Measurements from ENCODE around the gene RLBP1.

RLBP1 gene

DNA sequence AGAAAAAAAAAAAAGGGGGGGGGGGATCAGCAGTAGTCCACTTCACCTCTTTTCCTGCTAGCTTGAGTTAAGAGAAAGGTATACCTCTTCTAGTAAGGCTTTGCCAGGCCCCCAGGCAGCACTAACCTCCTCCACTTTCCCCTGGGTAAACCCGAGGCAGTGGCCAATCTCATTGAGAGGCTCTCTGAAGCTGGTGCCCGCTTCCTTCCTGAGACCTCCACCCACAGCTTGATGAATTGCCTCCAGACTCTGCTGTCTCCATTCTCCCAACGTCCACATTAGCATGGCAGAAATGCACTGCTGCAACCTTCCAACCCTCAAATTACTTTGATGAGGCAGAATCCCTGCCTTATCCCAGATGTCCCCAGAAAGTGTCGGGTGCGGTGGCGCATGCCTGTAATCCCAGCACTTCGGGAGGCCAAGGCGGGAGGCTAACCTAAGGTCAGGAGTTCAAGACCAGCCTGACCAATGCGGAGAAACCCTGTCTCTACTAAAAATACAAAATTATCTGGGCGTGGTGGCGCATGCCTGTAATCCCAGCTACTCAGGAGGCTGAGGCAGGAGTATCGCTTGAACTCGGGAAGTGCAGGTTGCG is 15.3 kb downstream of the RLBP1 start:
- no peak for DNase-seq

DNA sequence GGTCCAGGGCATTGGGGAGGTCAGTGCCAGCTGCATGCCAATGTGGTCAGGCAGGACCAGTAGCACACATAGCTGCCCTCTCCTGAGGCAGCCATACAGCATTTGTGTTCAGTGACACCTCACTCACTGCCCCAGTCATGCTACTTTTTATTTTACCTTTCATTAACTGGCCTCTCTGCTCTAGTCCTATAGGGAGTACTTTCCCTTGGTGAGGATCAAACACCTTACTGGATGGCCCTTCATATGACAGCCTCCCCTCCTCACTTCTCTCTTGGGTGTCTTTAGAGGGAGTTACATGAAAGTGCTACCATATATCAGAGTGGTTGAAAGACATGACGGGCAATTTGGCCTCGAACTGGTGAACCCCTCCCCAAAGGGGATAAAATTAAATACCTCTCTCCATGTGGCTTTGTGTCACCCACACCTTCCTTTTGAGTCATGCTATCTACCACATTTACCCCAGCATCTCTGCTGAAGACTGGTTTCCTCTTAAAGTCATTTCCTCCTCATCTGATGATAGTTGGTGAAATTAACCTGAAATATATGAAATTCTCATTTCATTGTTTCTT is 17.6 kb downstream of the RLBP1 start:
- no peak for DNase-seq

DNA sequence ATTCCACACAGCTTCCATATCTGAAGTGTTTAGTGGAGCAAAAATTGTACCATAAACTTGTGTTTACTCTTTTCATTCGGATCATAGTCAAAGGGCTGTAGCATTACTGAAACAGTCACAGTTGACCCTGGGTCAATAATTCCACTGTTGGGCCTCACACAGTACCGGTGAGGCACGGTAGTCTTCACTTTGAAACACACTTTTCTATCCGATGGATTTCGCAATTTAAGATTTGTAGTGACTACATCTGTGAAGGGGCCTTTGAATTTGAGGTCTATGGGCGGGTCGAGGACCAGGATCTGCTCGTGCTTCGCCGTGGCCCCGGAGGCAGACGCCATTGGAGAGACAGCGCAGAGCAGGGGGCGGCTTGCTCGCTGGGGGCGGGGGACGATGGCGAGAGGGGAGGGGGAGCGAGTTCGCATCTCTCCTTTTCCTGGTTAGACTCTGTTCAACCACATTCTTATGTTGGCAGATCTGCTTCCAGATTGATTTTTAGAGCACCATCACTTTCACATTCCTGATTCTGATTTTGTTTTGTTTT is 19.8 kb downstream of the RLBP1 start:
- DNase-seq = no peak

DNA sequence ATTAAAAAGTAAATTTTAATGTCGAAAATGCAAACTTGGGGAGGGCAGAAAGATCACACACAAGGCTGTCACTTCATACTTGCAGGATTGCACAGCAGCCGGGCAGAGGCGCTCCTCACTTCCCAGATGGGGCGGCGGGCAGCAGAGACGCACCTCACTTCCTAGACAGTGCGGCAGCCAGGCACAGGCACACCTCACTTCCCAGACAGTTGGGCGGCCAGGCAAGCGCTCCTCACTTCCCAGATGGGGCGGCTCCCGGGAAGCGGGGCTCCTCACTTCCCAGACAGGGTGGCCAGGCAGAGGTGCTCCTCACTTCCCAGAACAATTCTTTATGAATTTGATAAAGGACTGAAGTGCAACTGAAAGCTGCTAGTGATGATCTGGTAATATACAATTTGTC is 21.2 kb downstream of the RLBP1 start:
- no peak for DNase-seq

DNA sequence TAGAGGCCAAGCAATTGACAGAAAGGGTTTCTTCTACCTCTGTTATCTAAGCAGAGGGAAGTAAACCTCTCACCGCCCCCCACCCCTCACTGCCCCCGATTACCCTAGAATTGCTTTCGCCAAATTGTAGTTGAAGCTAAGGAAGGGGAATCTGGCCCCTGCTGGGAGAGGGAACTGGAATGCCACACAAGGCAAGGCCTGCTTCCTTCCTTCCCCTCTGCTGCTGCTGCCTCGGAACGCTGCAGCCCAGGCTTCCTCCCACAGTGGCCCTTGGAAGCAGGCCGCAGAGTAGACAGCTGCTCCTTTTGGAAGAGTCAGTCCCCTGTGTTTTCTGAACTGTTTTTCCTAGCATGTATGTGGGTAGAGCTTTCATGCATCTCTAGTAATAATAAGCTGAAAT is 21.6 kb downstream of the RLBP1 start:
- DNase-seq = no peak

DNA sequence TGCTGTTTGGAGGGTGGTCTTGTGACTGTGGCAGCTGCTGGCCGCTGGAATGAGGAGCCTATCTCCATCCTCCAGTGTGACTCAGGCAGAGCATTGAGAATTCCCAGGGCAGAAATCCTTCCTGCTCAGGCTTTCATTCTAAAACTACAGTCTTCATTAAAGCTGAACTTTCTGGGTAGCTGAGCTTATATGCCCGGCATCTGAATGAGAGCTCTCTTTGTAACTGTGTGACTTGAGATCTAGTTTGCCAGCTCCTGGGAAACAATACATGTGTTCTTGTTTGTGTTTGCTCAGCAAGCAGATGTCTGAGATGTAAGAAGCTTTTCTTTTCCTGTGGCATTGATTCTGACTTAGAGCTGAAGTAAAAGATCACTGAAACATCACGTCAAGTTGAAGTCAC is 22.4 kb downstream of the RLBP1 start:
- no peak for DNase-seq

DNA sequence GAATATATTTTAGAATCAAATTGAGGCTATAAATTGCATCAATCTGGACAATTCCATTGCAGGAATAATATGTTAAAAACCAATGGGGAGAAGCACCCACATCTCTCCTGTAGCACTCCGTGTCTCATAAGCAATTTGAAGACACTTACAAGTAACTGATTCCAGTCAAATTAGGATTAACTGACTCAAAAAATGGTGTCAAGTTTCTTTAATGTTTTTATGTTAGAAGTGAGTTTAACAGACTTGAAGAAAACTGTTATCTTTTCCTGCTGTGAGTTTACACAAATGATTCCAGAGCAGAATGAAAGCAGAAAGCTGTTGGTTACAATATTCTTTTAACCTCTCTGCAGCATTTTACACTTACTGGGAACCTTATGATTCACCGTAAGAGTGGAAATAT is 23.2 kb downstream of the RLBP1 start:
- DNase-seq = no peak

DNA sequence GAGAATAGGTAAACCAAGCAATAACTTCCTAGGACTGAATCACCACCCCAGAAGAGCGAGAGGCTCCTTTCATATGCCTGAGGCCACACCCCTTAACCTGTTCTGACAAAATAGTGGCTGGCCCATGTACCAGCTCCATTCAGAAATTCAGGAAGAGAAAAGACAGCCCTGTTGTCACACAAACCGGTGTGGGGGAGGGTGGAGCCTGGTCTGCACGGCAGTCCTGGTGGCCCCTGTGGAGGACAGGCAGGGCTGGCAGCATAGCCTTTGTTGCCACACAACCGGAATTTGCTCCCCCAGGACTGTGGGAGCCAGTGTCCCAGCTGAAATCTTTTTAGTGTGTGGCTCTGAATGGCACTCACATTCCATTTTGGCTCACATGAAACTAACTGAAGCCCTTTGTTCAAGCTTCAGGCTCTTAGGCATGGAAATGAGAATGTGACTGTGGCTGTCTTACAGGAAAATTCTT is 23.8 kb downstream of the RLBP1 start:
- DNase-seq = no peak

DNA sequence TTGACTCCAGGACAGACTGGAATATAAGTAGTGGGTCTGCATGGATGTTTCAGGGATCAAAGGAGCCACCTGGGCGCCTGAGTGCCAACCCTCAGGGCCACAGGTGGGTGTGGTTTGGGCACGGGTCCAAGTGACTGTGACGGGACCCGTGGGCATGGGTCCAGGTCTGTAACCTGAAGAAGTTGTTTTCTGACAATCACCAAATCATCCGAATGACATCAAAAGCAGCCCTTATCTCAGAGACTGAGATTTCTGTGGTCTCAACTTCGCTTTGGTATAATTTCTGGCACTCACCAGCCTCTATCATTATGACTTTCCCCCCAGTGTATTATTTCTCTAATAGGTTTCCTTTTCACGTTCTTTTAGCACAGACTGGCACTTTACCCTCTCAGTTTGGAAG is 24.4 kb downstream of the RLBP1 start:
- DNase-seq = no peak

DNA sequence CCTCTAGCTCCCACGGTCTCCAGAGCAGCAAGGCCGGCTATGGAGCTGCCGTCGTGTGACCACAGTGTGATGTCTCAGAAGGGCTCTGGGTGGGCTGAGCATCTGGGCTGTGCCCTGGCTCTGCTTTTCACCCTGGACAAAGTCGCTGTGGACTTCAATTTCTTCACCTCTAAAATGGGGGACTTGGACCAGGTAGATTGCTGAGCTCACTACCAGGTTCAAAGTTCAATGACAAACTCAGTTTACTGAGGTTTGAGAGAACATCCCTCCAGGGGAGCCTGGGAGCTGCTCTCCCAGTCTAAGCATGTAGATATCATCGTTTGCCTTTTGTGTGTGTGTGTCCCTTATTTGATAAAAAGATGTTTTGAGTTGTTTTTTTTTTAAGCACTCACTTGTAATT is 25.1 kb downstream of the RLBP1 start:
- DNase-seq = no peak

DNA sequence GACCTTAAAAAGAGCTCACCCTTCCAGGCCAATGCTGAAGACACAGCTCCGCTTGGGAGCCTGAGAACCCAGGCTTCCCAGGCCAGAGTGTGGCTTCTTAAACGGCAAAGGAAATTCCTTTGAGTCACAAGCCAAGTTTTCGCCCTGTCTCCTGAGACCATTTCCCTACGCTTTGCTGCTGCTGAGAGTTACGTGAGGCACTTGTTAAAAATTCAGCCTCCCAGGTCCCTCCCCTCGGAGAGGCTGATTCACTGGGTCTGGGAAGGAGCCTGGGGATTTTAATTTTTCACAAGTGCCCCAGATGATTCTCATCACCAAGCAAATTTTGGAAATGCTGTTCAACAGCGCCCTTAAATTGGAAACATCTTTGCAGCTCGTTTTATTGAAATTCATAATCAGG is 25.5 kb downstream of the RLBP1 start:
- DNase-seq = no peak

DNA sequence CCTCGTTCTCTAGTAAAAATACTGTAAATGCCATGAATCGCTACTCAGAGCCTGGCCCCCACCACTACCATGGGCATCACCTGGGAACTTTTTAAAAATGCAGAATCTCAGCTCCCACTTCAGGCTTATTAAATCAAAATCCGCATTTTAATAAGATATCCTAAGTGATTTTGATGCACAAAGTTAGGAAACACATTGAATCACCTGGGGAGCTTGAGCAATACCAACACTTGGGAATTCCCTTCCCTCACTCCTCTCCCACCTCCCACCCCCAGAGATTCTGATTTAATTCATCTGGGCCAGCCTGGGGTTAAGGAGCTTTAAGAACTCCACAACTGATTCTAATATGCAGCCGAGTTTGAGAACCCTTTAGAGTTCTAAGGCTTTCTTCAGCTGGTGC is 26.8 kb downstream of the RLBP1 start:
- no peak for DNase-seq

DNA sequence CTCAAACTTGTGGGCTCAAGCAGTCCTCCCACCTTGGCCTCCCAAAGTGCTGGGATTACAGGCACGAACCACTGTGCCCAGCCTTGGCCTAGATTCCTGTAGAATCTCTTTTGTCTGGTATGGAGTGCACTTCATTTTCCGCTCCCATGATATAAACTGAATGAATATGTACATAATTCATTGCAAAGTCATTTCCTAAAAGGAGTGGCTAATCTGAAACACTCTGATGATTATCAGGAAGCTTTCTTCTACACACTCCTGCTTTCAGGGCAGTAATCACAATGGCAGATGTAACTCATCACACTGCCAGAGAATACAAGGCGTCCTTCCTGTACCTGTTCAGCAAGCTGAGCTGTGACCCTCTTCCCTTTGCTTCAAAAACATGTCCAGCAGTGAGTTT is 28.6 kb downstream of the RLBP1 start:
- DNase-seq = no peak

DNA sequence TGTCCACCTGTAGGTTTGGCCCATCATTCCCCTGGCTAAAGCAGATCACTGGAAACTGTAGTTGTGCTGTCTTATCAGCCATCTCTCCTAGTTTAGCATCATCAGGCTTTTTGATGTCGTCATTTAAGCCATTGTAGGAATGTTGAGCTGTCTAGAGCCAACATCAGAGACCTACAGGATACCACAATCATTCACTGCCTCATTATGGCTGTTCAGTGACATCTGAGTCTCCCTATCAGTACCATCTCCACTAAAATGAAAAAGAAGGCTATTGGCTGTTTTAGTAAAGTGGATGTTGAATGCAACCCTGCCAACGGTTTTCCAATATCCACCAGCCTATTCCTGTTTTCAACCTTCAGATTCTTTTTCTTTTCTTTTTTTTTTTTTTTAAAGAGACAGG is 29.2 kb downstream of the RLBP1 start:
- DNase-seq = no peak

DNA sequence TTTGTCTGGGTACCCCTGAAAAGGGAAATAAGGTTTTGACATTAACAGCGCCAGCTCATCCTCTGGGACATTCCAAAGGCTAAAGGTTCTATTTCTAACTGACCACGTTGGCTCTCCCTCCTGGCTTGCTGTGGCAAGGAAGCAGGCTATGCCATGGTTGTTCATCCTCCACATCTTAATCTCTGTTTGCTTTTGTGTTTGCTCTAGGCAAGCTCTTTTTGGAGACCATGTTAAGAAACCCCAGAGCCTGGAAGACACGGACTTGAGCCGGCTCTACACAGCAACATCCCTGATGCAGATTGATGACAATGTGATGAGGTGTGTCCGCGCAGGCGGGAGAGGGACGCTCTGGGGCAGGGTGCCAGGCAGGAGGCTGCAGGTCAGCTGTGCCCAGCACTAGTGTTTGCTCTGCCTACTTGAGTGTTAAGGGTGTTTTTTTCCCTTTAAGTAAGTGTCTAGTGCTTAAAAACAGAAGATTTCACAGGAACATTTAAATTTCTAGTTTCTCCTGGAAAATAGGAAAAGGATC is 33.3 kb downstream of the RLBP1 start:
- DNase-seq = no peak

DNA sequence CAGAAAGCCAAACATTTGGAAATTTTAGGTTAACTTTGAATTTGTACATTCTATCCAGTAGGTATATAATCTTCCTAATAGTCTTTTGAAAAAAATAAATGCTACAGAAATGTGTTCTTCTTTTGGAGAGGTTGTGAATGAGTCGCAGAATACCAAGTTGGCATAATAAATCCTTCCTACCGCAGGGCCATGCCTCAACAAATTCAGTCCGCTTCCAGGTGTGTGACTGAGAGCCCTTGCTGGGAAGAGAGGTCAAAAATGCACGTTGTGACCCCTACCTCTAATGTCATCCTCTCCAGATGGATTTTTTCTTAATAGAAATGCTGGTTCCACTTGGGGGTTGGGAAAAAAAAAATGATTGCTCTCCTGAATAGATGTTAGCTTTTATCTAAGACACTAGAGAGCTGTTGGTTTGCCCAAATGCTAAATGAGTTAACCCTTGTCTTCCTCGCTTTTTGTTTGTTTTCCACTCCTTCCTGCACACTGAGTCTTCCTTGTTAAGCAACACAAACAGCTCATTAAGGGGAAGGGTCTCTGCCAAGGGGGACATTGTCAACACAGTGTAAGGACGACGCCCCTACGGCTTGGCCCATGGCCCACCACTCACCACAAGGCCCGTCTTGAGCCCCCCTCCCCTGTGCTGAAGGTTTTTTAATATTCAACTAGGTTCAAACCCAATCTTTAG is 33.9 kb downstream of the RLBP1 start:
- DNase-seq = no peak

DNA sequence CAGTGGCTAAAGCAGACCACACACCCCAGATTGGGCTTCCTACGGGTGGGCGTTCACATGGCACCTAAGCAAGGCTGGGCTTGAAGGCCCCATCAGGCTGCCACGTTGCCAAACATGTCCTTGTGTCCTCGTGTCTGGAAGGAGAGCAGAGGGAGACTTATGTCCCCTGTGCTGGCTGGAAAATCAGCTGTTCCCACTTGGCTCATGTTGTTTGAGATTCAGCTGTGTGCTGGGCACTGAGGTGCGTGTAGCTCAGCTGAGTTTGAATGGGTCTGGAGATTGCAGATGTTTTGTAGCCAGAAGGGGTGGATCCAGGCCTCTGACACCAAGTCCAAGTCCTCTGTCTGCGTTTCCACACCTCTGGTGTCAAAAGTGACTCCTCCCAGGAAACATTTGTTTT is 34.6 kb downstream of the RLBP1 start:
- no peak for DNase-seq

DNA sequence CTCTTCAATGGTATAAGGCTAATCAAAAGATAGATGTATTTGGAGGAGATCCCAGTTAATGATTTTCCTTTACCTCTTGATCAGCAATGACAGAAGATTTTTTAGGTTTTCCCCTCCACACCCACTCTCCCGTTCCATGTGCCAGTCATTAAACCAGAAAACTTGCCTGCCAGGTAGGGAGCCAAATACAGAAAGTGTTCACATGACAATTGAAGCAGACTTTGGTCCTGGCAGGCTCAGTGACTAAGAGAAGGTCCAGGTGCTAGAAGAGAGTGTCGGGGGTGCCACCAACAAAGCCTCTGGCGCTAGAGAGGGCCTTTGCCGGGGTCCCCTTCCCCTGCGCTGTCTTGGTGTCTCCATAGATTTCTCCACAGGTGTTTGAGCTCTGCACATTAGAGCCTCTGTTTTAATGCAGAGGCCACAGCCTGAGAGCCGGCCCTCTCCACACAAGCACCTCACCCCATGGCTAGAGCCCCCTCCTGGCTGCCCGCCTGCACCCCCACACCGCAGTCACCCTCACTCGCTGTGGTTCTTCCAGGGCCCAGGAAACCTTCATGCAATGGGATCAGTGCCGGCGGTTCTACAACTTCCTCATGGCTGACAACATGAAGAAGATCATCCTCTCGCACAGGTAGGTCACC is 36.4 kb downstream of the RLBP1 start:
- DNase-seq = no peak

DNA sequence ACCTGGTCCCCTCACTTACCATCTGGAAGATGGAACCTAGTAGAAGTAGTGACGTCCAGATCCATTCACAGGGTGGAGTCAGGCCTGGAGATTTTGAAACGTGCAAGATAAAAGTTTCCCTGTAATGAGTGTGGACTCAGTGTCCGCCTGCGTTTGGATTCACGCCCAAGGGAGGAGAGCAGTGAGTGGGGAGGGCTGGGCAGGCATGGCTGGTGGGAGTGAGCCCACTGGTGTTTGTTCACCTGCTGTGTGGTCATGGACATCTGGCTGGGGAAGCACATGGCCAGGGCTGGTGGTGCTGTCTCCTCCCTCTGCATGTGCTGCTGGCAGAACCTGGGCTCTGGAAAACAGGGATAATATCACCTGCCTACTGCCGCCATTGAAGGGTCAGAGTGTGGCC is 37.0 kb downstream of the RLBP1 start:
- DNase-seq = no peak

DNA sequence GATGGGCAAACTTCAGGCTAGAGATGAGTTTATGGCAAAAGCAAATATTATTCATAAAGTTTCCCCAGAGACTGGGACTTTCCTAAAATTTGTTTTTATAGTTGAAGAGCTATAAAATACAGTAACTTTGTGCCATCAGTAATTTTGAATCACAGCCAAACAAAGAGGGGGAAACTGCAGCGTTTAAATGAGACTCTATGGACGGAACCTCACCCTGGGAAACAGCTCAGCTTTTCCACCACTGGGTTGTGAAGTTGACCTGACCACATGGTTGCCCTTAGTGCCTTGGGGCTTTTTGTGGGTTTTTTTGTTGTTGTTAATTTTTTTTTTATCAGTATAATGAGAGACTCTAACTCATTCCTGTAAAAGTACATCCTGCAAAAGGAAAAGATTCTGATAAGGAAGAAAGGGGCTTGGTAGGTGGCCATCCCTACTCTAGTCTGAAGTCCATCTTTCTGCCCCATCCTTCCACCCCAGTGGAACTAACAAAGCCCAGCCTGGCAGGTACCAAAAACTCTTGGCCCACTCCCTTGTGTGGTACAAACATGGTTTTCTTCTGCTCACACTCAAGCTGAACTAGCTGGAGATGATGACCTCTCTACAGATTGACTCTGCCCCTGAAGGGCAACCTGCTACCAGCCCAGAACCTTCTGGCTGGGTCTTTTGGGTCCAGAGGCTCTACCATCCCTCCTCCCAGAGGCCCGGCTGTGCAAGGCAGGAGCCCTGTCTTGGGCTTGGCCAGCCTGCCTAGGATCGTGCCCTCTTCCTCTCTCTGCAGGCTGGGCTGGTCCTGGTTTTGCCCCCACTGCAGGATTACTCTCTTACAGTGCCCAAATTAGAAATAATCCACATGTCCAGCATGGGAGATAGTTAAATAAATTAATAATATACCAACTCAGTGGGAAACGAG is 41.2 kb downstream of the RLBP1 start:
- no peak for DNase-seq

DNA sequence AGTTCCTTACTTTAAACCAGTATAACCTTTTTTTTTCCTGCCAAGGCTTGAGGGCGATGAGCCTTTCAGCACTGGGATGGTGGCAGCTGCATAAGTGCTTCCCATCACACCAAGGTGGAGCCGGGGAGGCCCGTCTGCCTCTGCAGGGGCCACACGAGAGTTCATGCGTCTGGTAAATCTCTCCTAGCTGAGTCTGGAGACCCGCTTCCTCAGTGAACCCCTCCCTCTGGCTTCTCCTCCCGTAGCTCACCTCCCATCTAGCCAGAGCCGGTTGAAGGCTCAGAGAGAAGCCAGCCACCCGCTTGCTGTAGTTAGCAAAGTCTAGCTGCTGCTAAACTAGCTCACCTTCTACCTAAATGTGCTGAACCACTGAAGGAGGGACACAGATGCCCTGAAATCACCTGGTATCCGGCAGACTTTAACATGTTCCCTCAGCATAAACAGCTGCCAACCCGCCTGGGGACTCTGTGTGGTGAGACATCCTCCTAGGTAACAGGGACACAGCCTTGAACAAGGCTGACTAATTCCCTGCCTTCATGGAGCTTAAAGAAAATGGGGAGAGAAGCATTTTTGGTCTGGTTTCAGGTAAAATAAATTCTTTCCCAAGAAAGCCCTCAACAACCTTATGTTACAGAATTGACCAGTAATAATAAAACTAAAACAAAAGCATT is 42.9 kb downstream of the RLBP1 start:
- DNase-seq = no peak
